Small intestine (tissue), 16 donors: ENCODE measurements around the gene ZDHHC4. TPM values are rescaled to one million over a fixed set of nuclear protein-coding genes. Genes with fewer than 3 reads are reported as not detected.

Source experiments
- DNase-seq, 2 donors: peaks; one replicate each; pipeline versions ENCODE4 v3.0.0 to v3.0.0-alpha.2; 2013
- FAIRE-seq: peaks from 2 replicates; lab custom pipeline; 2012; peaks lifted over from hg19 to GRCh38; lab: Jason Lieb, UNC
- H3K27ac ChIP-seq, 3 donors: one replicate each; pipeline ENCODE4 v1.5.1; 2013; ENCODE audit warnings: low read length in 2 of 3, mild to moderate bottlenecking in 2 of 3, control low read depth in 1 of 3, inconsistent platforms in 1 of 3, low read depth in 1 of 3, moderate library complexity in 1 of 3
- H3K27me3 ChIP-seq, 3 donors: one replicate each; pipeline ENCODE4 v1.6.1; 2013; ENCODE audit warnings: low read length in 3 of 3, inconsistent platforms in 1 of 3; ENCODE audit not compliant: control insufficient read depth in 3 of 3, insufficient read depth in 3 of 3
- H3K36me3 ChIP-seq, 3 donors: one replicate each; pipeline ENCODE4 v1.6.1; 2013; ENCODE audit warnings: low read length in 3 of 3, inconsistent platforms in 1 of 3, low read depth in 1 of 3, mild to moderate bottlenecking in 1 of 3, moderate library complexity in 1 of 3; ENCODE audit not compliant: control insufficient read depth in 3 of 3, insufficient read depth in 2 of 3
- H3K4me1 ChIP-seq, 3 donors: one replicate each; pipeline ENCODE4 v1.6.1; 2013; ENCODE audit warnings: low read length in 2 of 3, inconsistent platforms in 1 of 3, low read depth in 1 of 3, mild to moderate bottlenecking in 1 of 3, moderate library complexity in 1 of 3; ENCODE audit not compliant: control insufficient read depth in 3 of 3, insufficient read depth in 2 of 3
- H3K4me3 ChIP-seq, 3 donors: one replicate each; pipeline ENCODE4 v1.5.1; 2013; ENCODE audit warnings: low read length in 3 of 3, control low read depth in 1 of 3, inconsistent platforms in 1 of 3, low read depth in 1 of 3, mild to moderate bottlenecking in 1 of 3, moderate library complexity in 1 of 3
- H3K9me3 ChIP-seq, 2 donors: one replicate each; pipeline ENCODE4 v1.6.1; 2013; ENCODE audit warnings: low read depth in 1 of 2, low read length in 1 of 2; ENCODE audit not compliant: control insufficient read depth in 2 of 2, insufficient read depth in 1 of 2
- WGBS, 3 donors: extraction: QIAGEN DNeasy Blood & Tissue Kit; methylation state at CpG; one replicate each; pipeline ENCODE4 v1.1.7; 2013; 5-methylcytosine and 5-hydroxymethylcytosine counted together
- long read RNA-seq, 10 donors: transcript quantifications; one replicate each; lab custom pipeline, GENCODE V29; 2026
- polyA plus RNA-seq, 4 donors: library from polyadenylated mRNA; stranded (reverse) in 3 of 4; unstranded in 1 of 4; fragments of 200-250 nt in 3 of 4; fragments of 120-200 nt in 1 of 4; gene quantifications; one replicate each; pipeline versions ENCODE4 v1.2.1 to v1.2.3, GENCODE V29; 2013
- donor health status: healthy with polysubstance abuse.
- donor health status: control.
- donor health status: control.
- donor health status: Bipolar disorder and iron deficiency.
- donor health status: healthy.

ZDHHC4 gene
- 10 to 100 TPM; 34.0 to 67.2 (median 40.0) TPM for polyA plus RNA-seq
- long read RNA-seq, donor 1, transcript ZDHHC4-205 (8 exons, 1,552 nt), result major isoform, 13 of 124 reads
- long read RNA-seq, donor 1, transcript ZDHHC4-201 (8 exons, 1,259 nt), result minor isoform, 10 of 124 reads
- long read RNA-seq, donor 1, transcript ZDHHC4-208 (2 exons, 718 nt), result minor isoform, 11 of 124 reads
- long read RNA-seq, donor 1, transcript ZDHHC4-203 (9 exons, 1,461 nt), result minor isoform, 9 of 124 reads
- long read RNA-seq, donor 1, partial matches to known transcripts, result 73 of 124 reads
- long read RNA-seq, donor 1, other reads (novel, unspliced or antisense), result 0 of 124 reads
- long read RNA-seq, donor 2, partial matches to known transcripts, result 15 of 18 reads
- long read RNA-seq, donor 2, other reads (novel, unspliced or antisense), result 0 of 18 reads
- long read RNA-seq, donor 3, transcript ZDHHC4-205 (8 exons, 1,552 nt), result major isoform, 9 of 57 reads
- long read RNA-seq, donor 3, transcript ZDHHC4-208 (2 exons, 718 nt), result minor isoform, 8 of 57 reads
- long read RNA-seq, donor 3, partial matches to known transcripts, result 37 of 57 reads
- long read RNA-seq, donor 3, other reads (novel, unspliced or antisense), result 0 of 57 reads
- long read RNA-seq, donor 4, partial matches to known transcripts, result 0 of 1 reads
- long read RNA-seq, donor 4, other reads (novel, unspliced or antisense), result 0 of 1 reads
- long read RNA-seq, donor 5, partial matches to known transcripts, result 13 of 17 reads
- long read RNA-seq, donor 5, other reads (novel, unspliced or antisense), result 0 of 17 reads
- long read RNA-seq, donor 6, transcript ZDHHC4-201 (8 exons, 1,259 nt), result major isoform, 8 of 18 reads
- long read RNA-seq, donor 6, partial matches to known transcripts, result 0 of 18 reads
- long read RNA-seq, donor 6, other reads (novel, unspliced or antisense), result 0 of 18 reads
- long read RNA-seq, donor 7, transcript ZDHHC4-205 (8 exons, 1,552 nt), result minor isoform, 5 of 21 reads
- long read RNA-seq, donor 7, transcript ZDHHC4-201 (8 exons, 1,259 nt), result major isoform, 6 of 21 reads
- long read RNA-seq, donor 7, partial matches to known transcripts, result 0 of 21 reads
- long read RNA-seq, donor 7, other reads (novel, unspliced or antisense), result 0 of 21 reads
- long read RNA-seq, donor 8, partial matches to known transcripts, result 0 of 1 reads
- long read RNA-seq, donor 8, other reads (novel, unspliced or antisense), result 0 of 1 reads
- long read RNA-seq, donor 9, partial matches to known transcripts, result 0 of 4 reads
- long read RNA-seq, donor 9, other reads (novel, unspliced or antisense), result 0 of 4 reads
- long read RNA-seq, donor 10, transcript ZDHHC4-201 (8 exons, 1,259 nt), result minor isoform, 5 of 28 reads
- long read RNA-seq, donor 10, transcript ZDHHC4-208 (2 exons, 718 nt), result minor isoform, 5 of 28 reads
- long read RNA-seq, donor 10, transcript ZDHHC4-205 (8 exons, 1,552 nt), result major isoform, 7 of 28 reads
- long read RNA-seq, donor 10, partial matches to known transcripts, result 6 of 28 reads
- long read RNA-seq, donor 10, other reads (novel, unspliced or antisense), result 0 of 28 reads

DNA sequence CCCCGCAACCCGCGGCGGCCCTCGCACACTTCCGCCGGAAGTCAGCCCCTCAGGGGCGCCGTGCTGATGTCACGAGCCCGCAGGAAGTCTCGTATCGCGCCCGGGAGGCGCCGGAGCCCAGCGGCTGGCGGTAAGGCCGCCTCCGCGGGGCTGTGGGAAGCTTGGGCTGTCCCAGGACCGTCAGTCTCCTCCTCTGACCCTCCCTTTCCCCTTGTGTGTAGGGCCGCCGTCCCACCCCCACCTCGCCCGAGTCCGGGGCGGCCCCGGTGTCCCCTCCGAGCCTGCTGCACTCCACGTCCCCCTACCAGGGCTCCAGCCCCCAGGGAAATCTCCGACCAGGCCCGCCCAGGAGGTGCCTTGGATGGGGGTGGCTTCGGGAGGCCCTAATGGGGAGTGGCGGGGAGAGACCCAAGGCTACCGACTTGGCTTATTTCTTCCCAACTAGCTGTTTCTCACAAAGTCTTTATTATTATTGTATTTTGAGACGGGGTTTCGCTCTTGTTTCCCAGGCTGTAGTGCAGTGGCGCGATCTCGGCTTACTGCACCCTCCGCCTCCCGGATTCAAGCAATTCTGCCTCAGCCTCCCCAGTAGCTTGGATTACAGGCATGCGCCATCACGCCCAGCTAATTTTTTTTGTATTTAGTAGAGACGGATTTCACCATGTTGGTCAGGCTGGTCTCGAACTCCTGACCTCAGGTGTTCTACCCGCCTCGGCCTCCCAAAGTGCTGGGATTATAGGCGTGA is at the start of gene ZDHHC4:
Gene ZDHHC4 (plus strand): TSS at position 86 of the 745 bp plus-strand sequence. CDS start 3,108 bp downstream, outside the sequence.
- DNase-seq (peak; percentile 89 to 95), FAIRE-seq (no peak)
- Histone ChIP-seq H3K9me3 (no peaks in the 10 kb centered on the region), H3K27ac (peak within 1 kb of the TSS; percentile 51 to 91 (median 83)), H3K27me3 (no peaks in the 10 kb centered on the region), H3K4me3 (peak within 1 kb of the TSS; percentile 65 to 84 (median 71)), H3K4me1 (peaks cover 0 to 5% (median 0%) of the 10 kb centered on the region in 3 donors), H3K36me3 (peaks cover 0 to 25% (median 5%) of the 10 kb centered on the region in 3 donors)
- 9 to 11% (median 9%) methylated on average over 42 to 51 of the region's 51 CpGs for WGBS, 3 donors

DNA sequence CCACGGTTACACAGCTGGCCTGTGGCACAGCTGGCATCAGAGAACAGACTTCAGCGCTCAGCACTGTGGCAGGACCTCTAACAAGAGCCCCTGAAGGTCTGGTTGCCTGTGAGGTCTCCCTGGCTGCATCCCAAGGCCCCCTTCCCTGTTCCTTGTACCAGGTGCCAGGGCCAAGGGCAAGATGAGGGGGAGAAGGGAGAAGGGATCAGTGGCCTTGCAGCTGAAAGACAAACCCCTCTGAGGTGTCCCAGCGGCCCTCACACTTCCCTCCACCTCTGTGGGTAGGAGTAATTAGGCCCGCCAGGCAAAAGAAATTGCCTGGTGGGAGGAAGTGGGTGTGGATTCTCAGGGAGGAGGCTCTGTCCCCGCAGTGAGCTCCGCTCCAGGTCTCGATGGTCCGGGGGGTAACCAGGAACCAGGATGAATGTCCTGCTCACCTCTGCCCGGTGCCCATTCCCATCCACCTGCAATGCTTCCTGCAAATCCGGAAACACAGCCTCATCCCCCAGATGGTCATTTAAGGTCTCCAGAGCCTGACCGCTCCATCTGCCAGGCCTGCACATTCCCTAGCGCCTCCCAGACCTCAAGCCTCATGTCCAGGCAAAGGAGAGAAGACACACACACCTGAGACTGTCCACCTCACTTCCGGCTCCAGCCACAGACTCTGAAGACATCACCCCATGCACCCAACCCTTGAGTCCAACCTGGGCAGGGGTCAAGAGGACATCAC is 48.7 kb upstream of the ZDHHC4 start:
- DNase-seq (no peak), FAIRE-seq (no peak)
- Histone ChIP-seq H3K9me3 (no peaks in the 10 kb centered on the region), H3K4me1 (peaks cover 0 to 9% (median 0%) of the 10 kb centered on the region in 3 donors), H3K4me3 (no peak overlapping the region), H3K27me3 (peaks cover 13 to 69% (median 14%) of the 10 kb centered on the region in 3 donors), H3K27ac (no peak overlapping the region), H3K36me3 (no peaks in the 10 kb centered on the region)
- 72 to 74% (median 73%) methylated on average over 13 of the region's 13 CpGs for WGBS, 3 donors

DNA sequence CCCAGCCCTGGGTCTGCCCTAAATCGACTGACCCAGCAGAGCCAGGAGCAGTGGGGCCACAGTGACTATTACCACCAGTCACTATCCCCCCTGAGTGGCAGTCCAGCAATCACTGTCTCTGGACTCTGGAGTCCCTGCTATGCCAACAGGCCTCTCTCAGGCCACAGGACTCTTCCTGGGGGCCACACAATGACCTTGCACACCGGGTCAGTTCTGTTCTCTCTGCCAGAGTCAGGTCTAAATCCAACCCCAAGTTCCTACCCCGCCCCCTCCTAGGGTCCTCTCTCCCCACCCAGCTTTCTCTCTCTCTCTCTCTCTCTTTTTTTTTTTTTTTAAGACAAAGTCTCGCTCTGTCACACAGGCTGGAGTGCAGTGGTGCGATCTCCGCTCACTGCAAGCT is 47.6 kb upstream of the ZDHHC4 start:
- peaks cover 13 to 80% (median 14%) of the 10 kb centered on the region in 3 donors for H3K27me3 ChIP-seq
- H3K4me3 ChIP-seq, result no peak overlapping the region
- WGBS, 3 donors, result 60 to 71% (median 66%) methylated on average over 6 of the region's 6 CpGs
- FAIRE-seq, result no peak
- H3K27ac ChIP-seq, result no peak overlapping the region
- no peaks in the 10 kb centered on the region for H3K9me3 ChIP-seq
- DNase-seq, result no peak
- H3K36me3 ChIP-seq, result no peaks in the 10 kb centered on the region
- peaks cover 0 to 9% (median 0%) of the 10 kb centered on the region in 3 donors for H3K4me1 ChIP-seq

DNA sequence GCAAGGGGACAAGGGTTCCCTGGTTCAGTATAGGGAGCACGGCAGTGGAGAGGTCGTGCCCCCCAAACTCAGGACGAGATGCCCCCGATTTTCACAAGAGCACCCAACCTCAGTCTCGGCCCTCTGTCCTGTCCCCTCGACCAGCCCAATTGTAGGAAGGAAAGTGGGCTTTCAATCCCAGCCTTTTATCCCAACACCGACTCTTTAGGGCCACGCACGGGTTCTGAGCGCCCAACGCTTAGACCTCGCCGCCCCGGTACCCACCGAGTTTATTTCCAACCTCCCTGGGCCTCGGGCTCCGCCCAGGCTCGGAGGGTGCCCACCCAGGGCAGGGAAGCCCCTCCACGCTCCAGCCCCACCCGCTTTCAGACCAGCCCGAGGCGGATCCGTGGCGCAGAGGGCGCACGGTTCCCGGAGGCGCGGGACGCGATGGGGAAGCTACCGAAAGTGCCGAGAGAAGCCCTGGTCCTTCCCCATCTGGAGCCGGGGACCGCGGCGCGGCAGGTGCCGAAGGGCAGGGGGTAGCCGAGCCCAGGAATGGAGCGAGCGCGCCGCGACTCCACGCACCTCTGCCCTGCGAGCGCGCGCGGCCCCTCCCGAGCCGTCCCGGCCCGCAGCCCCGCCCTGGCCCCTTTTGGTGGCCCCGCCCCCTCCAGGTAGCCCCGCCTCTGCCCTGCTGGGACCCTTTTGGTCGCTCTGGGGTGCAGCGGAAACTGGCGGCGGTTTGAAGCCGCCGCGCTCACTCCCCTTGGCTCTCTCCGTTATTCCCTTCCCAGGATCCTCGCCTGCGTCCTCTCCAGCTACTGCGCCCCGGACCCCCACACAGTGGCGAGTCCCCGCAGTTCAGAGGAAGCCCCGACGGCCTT is 46.4 kb upstream of the ZDHHC4 start:
- H3K9me3 ChIP-seq, result no peaks in the 10 kb centered on the region
- DNase-seq (peak in 1 of 2 donors; percentile 10), FAIRE-seq (no peak)
- peaks cover 13 to 85% (median 15%) of the 10 kb centered on the region in 3 donors for H3K27me3 ChIP-seq
- H3K4me1 ChIP-seq, result peaks cover 0 to 9% (median 0%) of the 10 kb centered on the region in 3 donors
- no peak overlapping the region for H3K27ac ChIP-seq
- no peaks in the 10 kb centered on the region for H3K36me3 ChIP-seq
- H3K4me3 ChIP-seq, result peak overlapping the region; percentile 13 to 42 (median 39)
- WGBS, 3 donors, result 2 to 3% (median 2%) methylated on average over 63 to 74 of the region's 74 CpGs

DNA sequence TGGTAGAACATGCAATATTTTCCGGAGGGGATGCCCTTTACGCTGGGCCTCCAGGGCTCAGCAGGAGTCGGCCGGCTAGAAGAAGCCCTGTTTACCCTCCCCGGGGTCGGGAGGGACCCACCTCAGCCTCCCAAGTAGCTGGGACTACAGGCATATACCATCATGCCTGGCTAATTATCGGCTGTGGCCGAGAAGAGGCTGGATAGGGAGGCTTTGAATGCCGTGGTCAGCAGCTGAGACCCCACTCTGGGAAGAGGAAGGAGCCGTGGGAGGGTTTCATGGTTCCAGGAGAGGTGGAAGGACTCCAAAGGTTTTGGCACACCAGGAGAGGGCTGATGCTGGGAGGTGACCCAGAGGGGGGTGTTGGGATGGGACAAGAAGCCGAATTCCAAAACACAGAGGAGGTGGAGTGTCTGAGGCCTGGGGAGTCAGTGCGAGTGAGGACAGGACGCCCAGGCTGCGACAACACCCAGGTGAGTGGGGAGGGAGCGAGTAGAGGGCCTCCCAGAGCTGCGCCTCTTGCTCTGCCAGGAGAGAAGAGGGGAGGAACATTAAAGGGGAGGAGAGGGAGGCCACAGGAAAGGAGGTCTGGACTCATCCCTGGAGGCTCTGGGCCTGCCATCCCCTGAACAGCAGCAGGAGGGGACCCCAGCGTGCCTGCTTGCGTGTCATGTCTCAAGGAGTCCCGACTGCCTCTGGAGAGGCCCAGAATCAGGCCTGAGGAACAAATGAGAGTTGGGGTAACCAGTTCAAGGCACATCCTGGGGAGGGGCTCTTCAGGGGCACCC is 45.6 kb upstream of the ZDHHC4 start:
- H3K36me3 ChIP-seq, result no peaks in the 10 kb centered on the region
- H3K9me3 ChIP-seq, result no peaks in the 10 kb centered on the region
- 31 to 35% (median 34%) methylated on average over 18 to 19 of the region's 19 CpGs for WGBS, 3 donors
- H3K4me3 ChIP-seq, result no peak overlapping the region
- DNase-seq (no peak), FAIRE-seq (no peak)
- peaks cover 13 to 86% (median 15%) of the 10 kb centered on the region in 3 donors for H3K27me3 ChIP-seq
- H3K4me1 ChIP-seq, result peaks cover 0 to 7% (median 0%) of the 10 kb centered on the region in 3 donors
- H3K27ac ChIP-seq, result no peak overlapping the region

DNA sequence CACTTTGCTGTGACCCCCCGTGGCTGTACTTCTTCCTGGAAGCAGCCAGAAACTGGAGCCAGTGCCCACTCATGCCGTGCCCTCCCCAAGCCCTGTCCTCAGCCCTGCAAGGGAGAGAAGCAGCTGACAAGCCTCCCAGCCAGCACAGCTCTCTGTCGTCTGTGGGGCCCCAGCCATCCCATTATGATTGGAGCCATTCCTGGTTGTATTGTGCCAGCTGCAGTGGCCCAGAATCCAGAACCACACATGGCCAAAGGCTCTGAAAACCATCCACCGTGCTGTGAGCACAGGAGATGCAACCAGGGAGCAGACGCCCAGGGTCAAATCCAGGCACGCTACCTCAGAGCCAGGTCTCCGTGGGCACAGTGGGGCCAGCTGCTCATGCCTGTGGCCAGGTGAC is 44.7 kb upstream of the ZDHHC4 start:
- DNase-seq (no peak), FAIRE-seq (no peak)
- H3K4me1 ChIP-seq, result peaks cover 0 to 4% (median 0%) of the 10 kb centered on the region in 3 donors
- H3K4me3 ChIP-seq, result no peak overlapping the region
- 36 to 62% (median 46%) methylated on average over 6 to 7 of the region's 7 CpGs for WGBS, 3 donors
- H3K27ac ChIP-seq, result no peak overlapping the region
- H3K9me3 ChIP-seq, result no peaks in the 10 kb centered on the region
- no peaks in the 10 kb centered on the region for H3K36me3 ChIP-seq
- H3K27me3 ChIP-seq, result peaks cover 10 to 85% (median 13%) of the 10 kb centered on the region in 3 donors
